ENCODE results near the gene MIP.
"Not testable (repeated sequence)": the region's sequence is repeated elsewhere in the genome, so short reads cannot be mapped to it uniquely, and the experiment has no call there.

The MIP gene

DNA sequence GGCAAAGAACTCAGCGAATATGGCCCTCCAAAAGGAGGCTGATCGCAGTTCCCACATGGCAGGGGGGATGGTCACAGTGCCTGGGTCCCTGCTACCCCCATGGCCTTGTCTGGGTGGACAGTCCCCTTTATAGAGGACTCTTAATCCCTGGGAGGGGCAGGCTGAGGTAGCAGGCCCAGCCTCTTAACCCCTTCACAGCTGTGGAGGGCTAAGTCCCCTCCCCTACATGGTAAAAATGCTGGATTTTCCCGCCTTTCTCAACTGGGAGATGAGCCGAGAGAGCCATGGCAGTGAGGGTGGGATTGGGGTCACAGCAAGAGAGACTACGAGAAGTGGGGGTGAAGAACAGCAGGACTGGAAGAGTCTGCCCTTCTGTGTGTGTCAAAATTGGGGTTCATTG lies at the start of gene MIP:
Gene MIP, minus strand, starts transcription at position 101 of the 400 bp plus-strand sequence. Its CDS starts 44 bp downstream, at position 57.
- no peak for DNase-seq

- DNase-seq, result not testable (repeated sequence)
Observed at GRCh38 chr12:56499879-56500278, 45.4 kb upstream of the MIP start.

DNA sequence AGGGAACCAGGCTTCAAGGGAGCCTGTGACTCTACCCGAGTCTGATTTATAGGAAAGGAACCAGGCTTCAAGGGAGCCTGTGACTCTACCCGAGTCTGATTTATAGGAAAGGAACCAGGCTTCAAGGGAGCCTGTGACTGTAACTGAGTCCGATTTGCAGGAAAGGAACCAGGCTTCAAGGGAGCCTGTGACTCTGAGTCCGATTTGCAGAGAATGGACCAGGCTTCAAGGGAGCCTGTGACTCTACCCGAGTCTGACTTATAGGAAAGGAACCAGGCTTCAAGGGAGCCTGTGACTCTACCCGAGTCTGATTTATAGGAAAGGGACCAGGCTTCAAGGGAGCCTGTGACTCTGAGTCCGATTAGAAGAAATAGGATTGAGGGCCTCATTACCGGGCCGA lies 45.0 kb upstream of the MIP start:
- not testable (repeated sequence) for DNase-seq

- not testable (repeated sequence) for DNase-seq
Observed at GRCh38 chr12:56498126-56498902, 43.9 kb upstream of the MIP start.

DNA sequence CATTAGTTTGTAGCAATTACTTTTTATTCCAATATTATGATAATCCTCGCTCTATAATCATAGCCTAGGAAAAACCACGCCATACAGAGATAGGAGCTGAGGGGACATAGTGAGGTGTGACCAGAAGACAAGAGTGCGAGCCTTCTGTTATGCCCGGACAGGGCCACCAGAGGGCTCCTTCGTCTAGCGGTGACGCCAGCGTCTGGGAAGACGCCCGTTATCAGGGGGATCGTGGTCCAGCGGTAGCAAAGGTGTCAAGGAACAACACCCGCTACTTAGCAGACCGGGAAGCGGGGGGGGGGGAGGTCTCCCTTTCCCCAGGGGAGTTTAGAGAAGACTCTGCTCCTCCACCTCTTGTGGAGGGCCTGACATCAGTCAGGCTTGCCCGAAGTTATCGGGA lies 42.2 kb upstream of the MIP start:
- peak; percentile 48 for DNase-seq

GRCh38 chr12:56494481-56494880 lies 40.0 kb upstream of the MIP start:
- DNase-seq, result not testable (repeated sequence)

DNA sequence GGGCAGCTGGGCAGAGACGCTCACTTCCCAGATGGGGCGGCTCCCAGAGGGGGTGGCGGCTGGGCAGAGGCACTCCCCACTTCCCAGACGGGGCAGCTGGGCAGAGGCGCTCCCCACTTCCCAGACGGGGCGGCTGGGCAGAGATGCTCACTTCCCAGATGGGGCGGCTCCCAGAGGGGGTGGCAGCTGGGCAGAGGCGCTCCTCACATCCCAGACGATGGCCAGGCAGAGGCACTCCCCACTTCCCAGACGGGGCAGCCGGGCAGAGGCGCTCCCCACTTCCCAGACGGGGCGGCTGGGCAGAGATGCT lies 39.6 kb upstream of the MIP start:
- DNase-seq, result not testable (repeated sequence)

- DNase-seq, result not testable (repeated sequence)
Observed at GRCh38 chr12:56493409-56494105, 39.1 kb upstream of the MIP start.

DNA sequence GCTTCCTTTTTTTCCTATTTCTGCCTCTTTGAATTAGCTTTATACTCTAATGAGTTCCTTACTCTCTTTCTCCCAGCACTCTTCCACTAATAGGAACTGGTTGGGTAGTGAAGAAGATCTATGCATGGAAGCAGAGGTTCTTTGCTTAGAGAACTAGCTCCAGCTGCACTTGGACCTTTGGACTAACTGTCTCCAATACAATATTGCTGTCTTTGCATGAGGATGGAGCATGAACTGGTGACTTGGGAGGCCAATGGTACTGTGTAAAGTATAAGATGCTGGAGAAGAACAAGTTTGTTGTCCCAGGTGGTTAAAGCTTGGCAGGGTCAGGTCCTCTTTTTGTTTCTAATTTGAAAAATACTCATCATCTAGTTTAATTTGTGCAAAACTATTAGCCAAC lies 35.9 kb upstream of the MIP start:
- DNase-seq, result no peak

- peak; percentile 80 for DNase-seq
Observed at GRCh38 chr12:56488041-56488955, 33.8 kb upstream of the MIP start, which contains the start of gene GLS2. TSS of gene GLS2 (minus strand) at chr12:56488161. CDS start at chr12:56488118, 43 bp downstream.

DNA sequence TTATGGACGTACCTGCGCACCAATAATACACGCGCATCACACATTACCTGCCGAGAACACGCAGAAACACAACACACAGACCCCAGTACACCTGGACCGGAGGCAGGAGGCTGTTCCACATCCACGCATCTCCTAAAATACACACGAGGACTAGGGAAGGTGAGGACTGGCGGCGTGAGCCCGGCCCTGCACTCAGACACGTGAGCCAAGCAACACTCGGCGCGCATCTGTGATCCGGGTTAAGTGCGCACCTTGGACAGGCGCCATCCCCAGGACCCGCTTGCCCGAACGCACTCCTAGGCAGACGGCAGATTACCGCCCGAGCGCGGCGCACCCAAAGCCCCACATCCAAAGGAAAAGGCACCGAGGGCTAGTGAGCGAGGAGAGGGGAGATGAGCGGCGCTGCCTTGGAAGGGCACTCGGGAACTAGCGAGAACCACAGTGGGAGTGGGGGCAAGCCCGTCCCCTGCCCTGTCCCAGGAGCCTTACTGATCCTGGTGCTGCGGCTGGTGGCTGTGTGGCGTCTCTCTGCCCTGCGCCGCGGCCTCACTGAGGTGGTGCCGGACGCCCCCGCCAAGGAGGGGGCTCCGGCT lies 33.1 kb upstream of the MIP start:
- DNase-seq, result peak; percentile 17

DNA sequence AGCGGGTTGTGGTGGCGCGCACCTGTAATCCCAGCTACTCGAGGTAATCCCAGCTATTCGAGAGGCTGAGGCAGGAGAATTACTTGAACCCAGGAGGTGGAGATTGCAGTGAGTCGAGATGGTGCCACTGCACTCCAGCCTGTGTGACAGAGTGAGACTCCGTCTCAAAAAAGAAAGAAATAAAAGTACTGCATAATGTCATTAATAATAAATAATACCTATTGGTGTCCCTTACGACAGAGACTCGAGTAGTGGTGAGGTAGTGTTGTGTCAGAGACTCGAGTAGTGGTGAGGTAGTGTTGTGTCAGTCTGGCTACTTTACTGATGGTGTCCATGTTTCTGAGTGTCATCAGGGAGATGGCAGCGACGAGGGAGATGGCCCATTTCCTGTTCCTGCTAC lies 32.2 kb upstream of the MIP start:
- DNase-seq, result no peak

DNA sequence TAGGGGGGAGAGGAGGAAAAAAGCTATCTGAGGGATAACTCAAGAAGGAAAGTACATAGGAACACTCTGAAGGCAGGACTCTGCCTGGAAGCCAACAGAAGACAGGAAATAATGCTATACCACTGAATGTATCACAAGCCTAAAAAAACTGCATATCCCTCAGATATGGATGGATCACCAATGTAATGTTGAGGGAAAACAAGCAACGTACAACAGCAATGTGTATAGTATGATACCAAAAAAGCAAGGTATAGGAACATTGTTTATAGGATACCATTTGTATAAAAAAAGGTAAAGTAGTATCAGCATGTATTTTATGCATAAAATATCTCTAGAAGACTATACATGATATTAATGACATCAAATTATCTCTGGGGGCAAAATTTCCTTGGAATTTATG lies 30.1 kb upstream of the MIP start:
- no peak for DNase-seq

- DNase-seq, result no peak
Observed at GRCh38 chr12:56479625-56480024, 25.2 kb upstream of the MIP start.

DNA sequence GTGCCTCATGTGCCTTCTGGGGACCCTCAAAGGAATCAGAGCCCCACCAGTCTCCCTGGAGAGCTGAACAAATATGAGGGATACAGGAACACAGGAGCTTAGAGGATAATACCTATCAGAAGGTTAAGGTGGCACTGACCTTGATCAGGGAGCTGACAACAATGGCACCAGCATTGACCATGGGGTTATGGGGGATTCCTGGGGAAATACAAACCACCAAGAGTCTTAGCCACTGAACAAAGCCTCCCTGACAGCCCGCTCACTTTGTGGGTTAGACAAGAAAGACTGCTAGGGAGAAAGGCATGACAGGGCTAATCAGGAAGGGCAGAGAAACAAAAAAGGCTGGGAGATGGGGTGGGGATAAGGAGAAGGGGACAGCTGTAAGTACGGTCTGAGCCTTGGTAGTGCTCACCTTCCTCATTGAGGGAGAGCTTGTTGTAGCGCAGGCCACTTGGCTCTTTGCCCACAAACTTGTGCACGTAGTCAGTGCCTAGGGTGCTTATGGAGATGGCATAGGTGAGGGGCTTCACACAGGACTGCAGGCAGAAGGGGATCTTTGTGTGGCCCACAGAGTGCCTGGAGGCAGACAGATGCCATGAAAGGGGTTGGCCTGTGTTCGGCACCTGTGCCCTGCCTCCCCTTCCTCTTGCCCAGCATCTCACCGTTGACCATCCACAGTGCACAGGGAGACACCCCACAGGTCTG lies 23.2 kb upstream of the MIP start:
- no peak for DNase-seq

DNA sequence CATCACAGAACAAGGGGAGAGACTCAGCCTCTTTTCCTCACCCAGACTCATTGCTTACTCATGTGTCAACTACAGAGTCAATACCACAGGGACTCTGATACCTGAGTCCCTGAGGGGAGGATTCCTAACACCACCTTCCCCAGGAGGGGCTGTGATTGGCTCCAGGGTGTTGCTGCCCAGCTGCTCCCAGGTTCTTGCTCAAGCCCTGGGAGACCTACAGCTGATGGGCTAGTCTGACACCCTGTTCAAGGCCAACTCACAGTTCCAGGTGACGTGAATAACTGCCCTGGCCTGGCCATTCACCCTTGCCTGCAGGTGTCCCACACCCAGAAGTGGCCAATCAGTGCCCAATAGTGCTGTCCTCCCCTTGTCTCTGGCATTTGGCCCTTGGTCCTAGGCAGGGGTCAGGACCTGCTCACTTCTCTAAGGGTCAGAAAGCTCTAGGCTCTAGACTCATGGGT lies 22.5 kb upstream of the MIP start:
- no peak for DNase-seq

DNA sequence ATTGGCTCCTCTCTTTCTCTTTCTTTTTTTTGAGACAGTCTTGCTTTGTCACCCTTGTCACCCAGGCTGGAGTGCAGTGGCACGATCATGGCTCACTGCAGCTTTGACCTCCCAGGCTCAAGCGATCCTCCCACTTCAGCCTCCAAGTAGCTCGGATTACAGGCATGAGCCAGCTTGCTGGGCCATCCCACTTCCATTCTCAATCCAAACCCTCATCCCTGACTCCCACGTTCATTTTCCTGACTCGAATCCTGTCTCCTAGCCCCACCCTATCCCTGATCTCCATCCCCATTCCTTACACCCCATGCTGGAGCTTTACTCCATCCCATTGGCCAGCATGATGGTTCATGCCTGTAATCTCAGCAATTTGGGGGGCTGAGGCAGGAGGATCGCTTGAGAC lies 21.7 kb upstream of the MIP start:
- DNase-seq, result no peak

GRCh38 chr12:56474389-56474788 lies 19.9 kb upstream of the MIP start:
- no peak for DNase-seq

- no peak for DNase-seq
Observed at GRCh38 chr12:56469007-56469930, 14.8 kb upstream of the MIP start.

DNA sequence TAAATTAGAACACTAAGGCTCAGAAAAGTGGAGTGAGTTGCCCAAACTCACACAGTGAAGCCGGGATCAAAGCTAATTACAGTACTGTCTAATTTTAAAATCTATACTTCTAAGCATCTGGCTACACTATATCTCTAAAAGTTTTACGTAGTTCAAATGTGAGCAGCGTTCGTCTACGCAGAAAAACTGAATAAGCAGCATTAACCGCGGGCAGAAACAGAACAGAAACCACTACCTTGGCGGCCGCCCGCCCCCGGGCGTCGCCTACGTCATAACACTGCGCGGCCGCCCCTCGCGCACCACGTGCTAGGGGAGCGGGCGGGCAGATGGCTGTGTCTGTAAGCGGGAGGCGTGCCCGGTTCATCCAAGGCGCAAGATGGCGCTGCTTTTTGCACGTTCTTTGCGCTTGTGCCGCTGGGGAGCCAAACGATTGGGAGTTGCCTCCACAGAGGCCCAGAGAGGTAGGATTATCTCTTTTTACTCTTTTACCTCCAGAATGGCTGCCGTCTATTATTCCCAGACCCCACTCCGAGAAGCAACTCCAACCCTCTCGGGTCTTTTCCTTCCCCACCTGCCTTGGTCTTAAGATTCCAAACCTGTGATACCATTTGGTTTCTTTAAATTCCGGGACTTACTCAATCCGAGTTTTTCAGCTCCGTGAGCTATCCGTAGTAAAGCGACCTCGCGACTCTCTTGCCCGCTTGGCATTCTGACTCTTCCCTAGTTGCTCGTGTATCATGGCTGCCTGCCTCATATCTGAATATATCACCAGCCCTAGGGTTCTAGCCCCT lies 14.0 kb upstream of the MIP start, which contains the start of gene SPRYD4:
Gene SPRYD4, plus strand, starts transcription at position 363 of the 791 bp plus-strand sequence. Its CDS starts 14 bp downstream, at position 377.
- peak; percentile 90 for DNase-seq
